Measurements from ENCODE around the gene C16orf90. TPM values are rescaled to one million over a fixed set of nuclear protein-coding genes. Genes with fewer than 3 reads are reported as not detected.

C16orf90 gene
- total and polyA plus RNA-seq, 4 donors, result not detected

- TF ChIP-seq REST (IDR thresholded peaks at IDR 0.05) (no peak), SP1 (IDR thresholded peaks at IDR 0.05) (no peak), TAF1 (conservative IDR thresholded peaks at IDR 0.05) (no peak), HNF4G (IDR thresholded peaks at IDR 0.05) (no peak), HNF4A (conservative IDR thresholded peaks at IDR 0.05) (no peak)
- TF ChIP-seq, protein P1, sequence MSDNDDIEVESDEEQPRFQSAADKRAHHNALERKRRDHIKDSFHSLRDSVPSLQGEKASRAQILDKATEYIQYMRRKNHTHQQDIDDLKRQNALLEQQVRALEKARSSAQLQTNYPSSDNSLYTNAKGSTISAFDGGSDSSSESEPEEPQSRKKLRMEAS (IDR thresholded peaks at IDR 0.05), result no peak
Observed at GRCh38 chr16:3485821-3486505, 9.3 kb downstream of the C16orf90 start (continued).

DNA sequence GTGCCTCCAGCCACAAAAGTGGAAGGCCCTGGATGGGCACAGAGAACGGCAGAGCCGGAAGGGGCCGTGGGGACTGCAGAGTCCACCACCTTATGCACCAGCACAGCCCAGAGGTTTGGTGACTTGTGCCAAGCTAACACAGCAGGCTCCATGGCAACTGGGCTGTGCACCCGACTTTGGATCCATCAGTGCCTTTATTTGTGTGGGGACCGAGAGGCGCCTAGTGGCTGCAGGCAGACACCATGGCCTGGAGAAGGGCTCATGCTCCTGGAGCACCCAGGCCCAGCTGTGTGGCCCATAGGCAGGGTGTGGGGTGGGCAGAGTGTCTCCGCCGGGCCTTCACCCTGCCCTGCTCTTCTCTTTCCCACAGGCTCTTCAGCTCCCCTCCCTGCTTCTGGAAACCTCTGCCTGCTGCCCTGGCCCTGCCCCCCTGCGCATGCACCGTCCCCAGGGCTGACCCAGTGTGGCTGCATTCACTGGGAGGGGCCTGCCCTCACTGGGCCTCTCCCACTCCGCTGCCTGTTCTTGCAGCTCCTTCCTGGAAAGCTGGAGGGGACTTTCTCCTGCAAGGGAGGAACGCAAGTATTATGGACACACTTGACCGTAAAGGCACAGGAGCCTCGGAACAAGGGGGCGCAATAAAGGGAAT lies 10.1 kb downstream of the C16orf90 start:
- H3K9ac ChIP-seq (ENCODE audit: low read depth in 1 of 2, low read length in 2 of 2), result no peak overlapping the region
- H3K36me3 ChIP-seq (ENCODE audit: control insufficient read depth in 4 of 4, insufficient read depth in 3 of 4, low read depth in 1 of 4, low read length in 3 of 4), result peaks cover 22 to 61% (median 34%) of the 10 kb centered on the region in 4 donors
- no peak for DNase-seq (ENCODE audit: low spot score)
- no peak overlapping the region for H3K27ac ChIP-seq (ENCODE audit: low read depth in 1 of 2, low read length in 2 of 2)
- no peaks in the 10 kb centered on the region for H3K9me3 ChIP-seq (ENCODE audit: control insufficient read depth in 4 of 4, low read length in 3 of 4)
- WGBS, result 90% methylated on average over 15 of the region's 15 CpGs
- peaks cover 0 to 3% (median 0%) of the 10 kb centered on the region in 4 donors for H3K4me1 ChIP-seq (ENCODE audit: control insufficient read depth in 4 of 4, insufficient read depth in 4 of 4, low read length in 3 of 4)
- no peaks in the 10 kb centered on the region for H3K27me3 ChIP-seq (ENCODE audit: control insufficient read depth in 4 of 4, insufficient read depth in 4 of 4, low read length in 3 of 4)
- TF ChIP-seq, protein P1 (IDR thresholded peaks at IDR 0.05), result no peak
- no peak for TF ChIP-seq REST (IDR thresholded peaks at IDR 0.05)
- no peak for TF ChIP-seq GABPA (IDR thresholded peaks at IDR 0.05 in 1 of 2, conservative IDR thresholded peaks at IDR 0.05 in 1 of 2)
- TF ChIP-seq NR2F2 (IDR thresholded peaks at IDR 0.05), result no peak
- TF ChIP-seq HNF4A (conservative IDR thresholded peaks at IDR 0.05), result no peak
- no peak for TF ChIP-seq SP1 (IDR thresholded peaks at IDR 0.05)
- H3K4me3 ChIP-seq (ENCODE audit: low read depth in 1 of 3, low read length in 3 of 3), result no peak overlapping the region

Data from liver (tissue), 9 donors.